Left colon (tissue), 2 donors: Measurements from ENCODE around the gene GATAD2B. TPM values are rescaled to one million over a fixed set of nuclear protein-coding genes. Genes with fewer than 3 reads are reported as not detected.

Source experiments
- ATAC-seq: fragments of 200-7000 bp; cut with Tn5 transposase; one replicate; pipeline ENCODE4 v1.9.1; 2020; ENCODE audit warnings: mild to moderate bottlenecking, moderate library complexity
- DNase-seq, 2 donors: peaks; one replicate each; pipeline ENCODE4 v3.0.0-alpha.2; 2020
- intact Hi-C, 2 donors: fragments of 100-400 bp; cut with DNase I in 1 of 2; cut with micrococcal nuclease in 1 of 2; formaldehyde crosslinking; loops; one replicate each; pipeline versions ENCODE4 v1.11.2 to v1.14.0; 2022; cut with DNase I, micrococcal nuclease
- total RNA-seq, 2 donors: library from RNA; stranded (reverse); fragmentation: NEBNext Ultra II Directional; extraction: Animal tissue kit (Norgen Biotek cat#: 25700); gene quantifications; one replicate each; pipeline ENCODE4 v1.2.1, GENCODE V29; 2021
- donor health status: DM: no; HTN: no; CAD: no.
- donor health status: DM: yes; HTN: yes; CAD: no.

The GATAD2B gene
- total RNA-seq, 2 donors from 2014 or later, result 33.9 to 34.9 TPM

DNA sequence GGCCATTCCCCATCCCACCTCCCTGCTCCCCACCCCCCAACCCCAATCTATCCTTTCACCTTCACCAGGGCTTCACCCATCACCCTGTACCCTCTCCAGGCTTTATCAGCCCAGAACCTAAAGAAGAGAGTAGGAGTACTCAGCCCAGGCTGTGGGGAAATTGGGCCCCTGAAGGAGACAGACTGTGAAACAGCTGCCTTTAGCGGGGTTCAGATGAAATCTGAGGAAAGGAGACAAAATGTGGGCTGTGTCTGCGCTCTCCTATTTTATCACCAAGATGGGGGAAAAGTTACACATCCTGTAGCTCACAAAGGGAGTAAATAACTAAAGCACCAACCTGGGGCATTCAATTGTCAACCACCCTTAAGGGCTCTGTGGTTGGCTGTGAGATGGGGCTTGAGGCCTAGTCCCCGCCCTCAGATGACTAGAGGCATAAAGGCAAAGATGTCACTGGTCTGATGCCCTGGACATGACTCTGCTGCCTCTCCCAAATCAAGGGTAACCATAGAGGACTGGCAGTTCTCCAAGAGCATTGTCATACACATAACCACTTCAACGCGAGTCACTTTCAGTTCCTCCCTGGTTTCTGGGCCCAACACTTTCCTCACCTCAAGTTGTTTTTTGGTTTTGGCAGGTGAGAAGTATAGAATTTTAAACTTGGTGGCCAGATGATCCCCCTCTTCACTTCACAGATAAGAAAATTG is 117.6 kb downstream of the GATAD2B start:
- DNase-seq, result peak in 1 of 2 donors; percentile 51
- peak; percentile 49 for ATAC-seq
- intact Hi-C loops, result no loop called here

DNA sequence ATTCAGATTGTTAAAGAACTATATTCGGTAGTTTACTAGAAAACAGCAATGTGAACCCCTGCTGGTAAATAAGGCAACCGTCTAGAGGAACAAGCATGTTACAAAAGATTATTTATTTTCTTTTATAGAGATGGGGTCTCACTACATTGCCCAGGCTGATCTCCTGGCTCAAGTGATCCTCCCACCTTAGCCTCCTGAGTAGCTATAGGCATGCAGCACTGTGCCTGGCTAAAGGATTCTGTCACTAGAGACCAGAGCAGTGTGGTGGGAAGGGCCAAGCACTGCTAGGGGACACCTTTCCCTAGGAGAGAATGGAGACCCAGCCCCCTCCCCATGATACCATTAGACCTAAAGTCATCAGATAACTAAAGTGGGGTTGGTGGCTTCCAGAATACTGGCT is 118.7 kb downstream of the GATAD2B start:
- intact Hi-C loops, result no loop called here
- ATAC-seq, result no peak
- no peak for DNase-seq

DNA sequence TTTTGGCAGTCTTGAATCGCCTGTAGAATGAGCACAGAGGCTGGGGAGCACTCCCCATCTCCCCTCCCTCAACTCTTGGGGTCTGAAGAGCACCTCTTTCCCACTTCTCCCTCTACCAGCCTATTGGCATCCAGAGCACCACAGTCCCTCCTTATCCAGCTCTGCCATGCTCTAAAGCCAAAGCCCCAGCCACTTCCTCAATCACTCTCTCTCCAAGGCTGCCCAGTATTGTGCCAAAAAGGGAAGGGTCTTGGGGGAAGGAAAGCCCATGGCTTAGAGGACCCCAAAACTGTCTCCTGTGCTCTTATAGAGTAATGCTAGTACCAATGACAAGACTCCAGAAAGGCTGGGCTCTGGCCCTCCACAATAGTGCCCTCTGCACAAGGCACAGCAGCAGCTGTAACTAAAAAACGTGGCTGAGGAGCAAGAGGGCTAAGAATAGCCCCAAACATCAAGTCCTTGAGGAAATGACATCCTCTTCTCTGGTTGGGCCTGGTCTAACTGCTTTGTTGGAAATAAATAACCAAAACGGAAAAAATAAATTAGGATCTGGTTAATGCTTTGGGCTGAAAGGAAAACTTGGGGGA is 119.2 kb downstream of the GATAD2B start:
- intact Hi-C loops, result no loop called here
- ATAC-seq (no peak), DNase-seq (no peak)

DNA sequence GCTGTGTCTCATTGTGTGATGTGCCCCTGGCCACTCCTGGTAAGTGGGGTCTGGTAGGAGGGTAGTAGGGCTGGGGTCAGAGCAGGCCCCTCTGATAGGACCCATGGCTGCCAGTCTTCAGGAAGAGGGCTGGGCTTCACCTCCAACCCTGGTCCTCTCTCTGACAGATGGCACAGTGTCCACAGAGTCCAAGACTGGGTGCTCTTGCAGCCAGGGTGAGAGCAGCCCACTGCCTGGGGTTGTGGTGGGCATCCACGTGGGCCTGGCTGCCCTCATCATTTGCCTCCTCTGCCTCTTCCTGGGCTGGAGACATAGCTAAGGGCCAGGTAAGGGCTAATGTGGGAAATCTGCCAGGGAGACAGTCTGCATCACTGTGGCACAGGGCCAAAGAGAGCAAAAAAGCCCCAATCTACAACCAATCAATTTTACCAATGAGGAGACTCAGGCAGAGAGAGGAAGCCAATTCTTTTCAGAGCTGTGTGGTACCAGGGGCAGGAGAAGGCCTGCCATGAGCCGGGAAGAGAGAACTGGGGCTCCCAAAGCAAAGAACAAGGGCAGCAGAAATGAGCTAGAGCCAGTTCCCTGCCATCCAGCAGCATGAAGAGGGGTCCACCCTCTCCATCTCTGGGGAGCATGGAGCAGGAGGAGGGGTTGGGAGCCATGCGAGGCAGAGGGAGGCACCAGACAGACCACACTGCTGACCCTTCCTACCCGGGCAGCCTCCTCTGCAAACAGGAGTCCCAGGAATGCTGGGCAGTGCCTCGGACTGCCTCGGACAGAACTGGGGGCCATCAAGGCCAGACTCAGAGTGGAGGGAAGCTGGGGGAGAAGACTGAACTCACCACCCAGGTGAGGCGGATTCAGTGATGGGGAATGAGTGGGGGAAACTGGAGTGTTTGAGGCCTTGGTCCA is 120.7 kb downstream of the GATAD2B start:
- ATAC-seq (no peak), DNase-seq (no peak)
- intact Hi-C loops, result no loop called here

DNA sequence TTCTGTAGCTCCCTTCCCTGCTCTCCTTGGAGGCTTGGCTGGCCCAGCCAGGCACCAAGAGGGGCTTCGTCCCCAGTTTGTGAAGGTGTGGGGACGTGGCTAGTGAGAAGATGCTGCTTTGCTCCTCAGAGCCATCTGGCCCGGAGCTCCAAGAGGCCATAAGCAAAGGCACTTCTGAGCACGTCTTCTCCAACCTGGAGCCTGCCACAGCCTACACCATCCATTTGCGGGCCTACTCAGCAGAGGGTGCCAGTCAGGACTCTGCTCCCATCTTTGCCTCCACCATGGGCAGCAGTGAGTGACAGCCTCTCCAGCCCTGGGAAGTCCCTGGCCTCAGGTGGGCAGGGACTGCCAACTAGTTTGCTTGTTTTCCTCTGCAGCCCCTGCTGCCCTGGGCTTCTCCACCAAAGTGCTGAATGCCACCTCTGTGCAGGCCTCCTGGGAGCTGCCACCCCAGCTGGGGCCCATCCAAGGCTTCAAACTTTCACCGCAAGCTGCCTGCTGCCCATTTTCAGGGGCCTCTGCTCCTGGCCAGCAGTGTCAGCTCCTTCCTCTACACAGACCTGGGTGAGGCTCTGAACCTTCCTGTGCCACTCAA is 121.6 kb downstream of the GATAD2B start:
- ATAC-seq, result no peak
- DNase-seq, result no peak
- intact Hi-C loops, result no loop called here

DNA sequence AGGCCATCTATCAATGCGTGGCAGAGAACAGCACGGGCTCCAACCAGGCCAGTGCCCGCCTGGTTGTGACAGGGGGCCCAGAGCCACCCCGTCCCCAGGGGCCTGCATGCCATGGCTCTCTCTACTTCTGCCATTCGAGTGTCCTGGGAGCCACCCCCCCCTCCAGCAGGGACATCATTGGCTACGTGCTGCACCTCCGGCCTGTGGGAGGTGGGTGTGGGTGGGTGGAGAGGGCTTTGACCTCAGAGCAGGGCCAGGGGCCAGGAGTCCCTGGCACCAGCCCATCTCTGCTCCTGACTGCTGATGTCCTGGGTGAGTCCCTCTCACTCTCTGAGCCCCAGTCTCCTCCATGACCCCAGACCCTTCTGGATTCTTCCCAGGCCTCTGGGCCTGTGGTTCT is 122.3 kb downstream of the GATAD2B start:
- no peak for ATAC-seq
- DNase-seq, result no peak
- intact Hi-C loops, result no loop called here

DNA sequence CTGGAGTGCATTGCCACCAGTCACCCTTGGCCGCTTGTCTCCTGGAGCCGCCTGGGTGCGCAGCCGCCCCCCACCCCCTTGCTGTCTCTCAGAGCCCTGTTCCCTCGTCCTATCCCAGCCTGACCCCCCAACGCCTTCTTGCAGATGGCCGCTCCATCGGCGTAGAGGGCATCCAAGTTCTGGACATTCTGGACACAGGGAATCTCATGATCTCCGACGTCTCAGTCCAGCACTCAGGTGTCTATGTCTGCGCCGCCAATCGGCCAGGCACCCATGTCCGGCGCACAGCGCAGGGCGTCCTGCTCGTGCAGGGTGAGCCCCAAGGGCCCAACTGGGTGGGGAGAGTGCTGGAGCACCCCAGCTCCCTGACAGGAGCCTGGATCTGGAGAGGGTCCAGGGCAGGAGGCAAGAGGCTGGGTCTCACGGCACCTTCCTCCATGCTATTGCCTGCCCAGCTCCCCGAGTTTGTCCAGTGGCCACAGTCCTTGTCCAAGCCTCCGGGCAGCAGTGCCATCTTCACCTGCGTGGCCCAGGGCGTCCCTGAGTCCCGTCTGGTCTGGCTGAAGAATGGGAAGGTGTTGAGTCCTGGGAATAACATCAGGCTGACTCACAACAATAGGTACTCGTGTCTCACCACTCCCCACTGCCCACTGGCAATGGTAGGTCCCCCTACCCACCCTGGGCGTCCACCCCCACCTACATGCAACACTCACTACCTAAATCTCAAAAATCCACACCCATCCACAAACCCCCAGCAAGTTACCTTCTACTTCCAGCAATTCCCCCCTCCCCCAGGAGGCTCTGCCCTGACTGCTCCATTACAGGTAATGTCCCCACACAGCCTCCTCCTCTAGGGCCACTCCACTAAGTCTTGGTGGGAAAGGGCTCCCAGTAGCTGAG is 123.0 kb downstream of the GATAD2B start:
- no peak for ATAC-seq
- DNase-seq, result no peak
- intact Hi-C loops, result loop anchor here (10.0 kb wide), 1 partner anchor 185 kb away; the partner anchor contains the start of gene RAB13 (in 2 of the 2)

DNA sequence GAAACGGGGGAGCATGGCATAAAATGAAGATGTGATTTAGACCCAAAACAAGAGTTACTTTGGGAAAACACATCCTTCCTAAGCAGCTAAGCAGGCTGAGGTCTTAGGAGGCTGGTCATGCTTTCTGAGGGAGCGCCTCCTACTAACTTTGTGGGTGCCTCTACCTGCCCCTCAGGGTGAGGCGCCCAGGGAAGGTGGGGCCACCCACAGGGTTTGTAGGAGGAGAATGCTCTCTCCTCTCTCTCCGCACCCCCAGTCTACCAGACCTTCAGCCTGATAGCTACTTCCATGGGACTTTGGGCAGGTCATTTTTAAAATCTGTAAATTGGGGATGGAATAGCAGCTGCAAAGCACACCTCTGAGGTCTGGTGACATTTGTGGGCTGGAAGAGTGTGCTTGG is 123.8 kb downstream of the GATAD2B start:
- ATAC-seq (no peak), DNase-seq (no peak)
- intact Hi-C loops, result loop anchor here (10.0 kb wide), 1 partner anchor 186 kb away; the partner anchor contains the start of gene RAB13 (in 2 of the 2)

DNA sequence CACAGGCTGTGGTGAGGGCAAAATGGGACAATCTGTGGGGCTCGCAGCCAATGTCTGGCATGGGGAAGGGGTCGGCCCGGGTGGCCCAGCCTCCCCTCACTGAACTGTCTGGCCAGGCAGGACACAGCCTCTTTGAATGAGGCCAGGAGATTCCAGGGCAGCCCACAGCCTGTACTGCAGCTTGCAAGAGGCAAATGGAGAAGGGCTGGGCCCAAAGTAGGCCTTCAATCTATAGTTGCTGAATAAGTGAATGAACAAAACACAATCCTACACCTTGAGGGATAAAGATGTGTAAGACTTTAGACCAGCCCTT is 124.3 kb downstream of the GATAD2B start:
- no peak for ATAC-seq
- intact Hi-C loops, result loop anchor here (10.0 kb wide), 1 partner anchor 186 kb away; the partner anchor contains the start of gene RAB13 (in 2 of the 2)
- DNase-seq, result no peak

DNA sequence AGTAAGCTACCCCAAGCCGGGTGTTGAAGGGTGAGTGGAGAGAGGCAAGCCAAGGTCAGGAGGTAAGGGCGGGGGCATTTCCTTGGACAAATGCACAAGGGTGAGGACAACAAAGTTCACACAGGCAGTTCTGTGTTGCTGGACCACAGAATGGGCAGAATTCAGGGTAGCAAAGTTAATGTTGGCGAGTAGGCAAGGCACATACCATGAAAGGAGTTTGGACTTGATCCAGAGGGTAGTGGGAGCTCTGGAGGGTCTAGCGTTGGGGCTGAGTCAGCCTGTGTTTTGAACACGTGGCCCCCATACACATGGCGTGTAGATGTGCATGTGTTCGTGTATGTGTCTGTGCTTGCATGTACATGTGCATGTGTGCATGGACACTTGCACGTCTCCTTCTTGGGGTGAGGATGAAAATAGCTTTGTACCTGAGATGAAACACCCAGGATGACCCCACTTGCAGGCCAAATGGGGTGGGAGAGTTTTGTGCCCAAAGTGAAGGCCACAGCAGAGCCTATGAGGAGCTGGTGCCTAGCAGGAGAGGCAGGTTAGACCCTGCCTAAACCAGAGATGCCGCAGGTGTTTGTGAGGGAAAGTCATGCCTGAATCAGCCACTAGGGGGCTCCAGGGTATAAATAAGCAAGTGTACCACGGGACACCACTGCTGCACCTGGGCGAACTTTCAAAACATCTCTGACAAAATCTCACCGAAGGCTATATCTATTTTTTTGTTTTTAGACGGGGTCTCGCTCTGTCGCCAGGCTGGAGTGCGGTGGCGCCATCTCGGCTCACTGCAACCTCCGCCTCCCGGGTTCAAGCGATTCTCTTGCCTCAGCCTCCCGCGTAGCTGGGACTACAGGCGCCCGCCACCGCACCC is 125.7 kb downstream of the GATAD2B start:
- ATAC-seq, result peak; percentile 85

DNA sequence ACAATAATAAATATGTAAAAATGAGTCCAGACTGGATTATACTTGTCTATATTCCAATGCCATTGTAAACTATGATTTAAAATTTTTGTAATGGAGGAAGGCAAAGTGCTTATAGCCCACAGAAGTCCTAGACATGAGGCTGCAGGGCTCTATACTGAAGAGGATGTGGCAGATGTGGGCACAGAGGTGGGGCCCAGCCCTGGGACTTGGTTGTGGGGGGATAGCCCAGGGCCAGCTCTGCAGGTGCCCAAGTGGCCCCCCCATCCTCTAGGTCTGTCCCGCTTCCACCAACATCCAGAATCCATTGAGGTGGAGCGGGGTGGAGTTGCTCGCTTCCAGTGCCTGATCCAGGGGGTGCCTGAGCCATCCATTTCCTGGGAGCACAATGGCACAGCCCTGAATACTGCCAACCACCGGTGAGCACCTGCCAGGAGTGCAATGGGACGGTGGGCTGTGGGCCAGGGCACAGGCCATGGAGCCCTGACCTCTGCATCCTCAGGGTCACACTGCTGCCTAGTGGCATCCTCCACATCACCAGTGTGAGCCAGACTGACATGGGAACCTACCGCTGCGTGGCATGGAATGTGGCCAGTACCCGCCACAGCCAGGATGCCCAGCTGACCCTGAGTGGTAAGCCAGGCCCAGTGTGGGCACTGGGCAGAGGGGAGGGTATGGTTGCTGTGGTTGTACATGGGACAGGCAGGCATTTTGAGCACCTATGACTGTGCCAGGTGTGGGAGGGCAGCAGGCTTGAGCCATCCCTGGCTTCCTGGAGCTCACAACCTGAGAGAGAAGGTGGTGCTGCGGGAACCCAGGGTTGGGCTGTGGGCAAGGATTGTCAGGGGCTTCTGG is 126.6 kb downstream of the GATAD2B start:
- no peak for DNase-seq
- ATAC-seq, result no peak
- intact Hi-C loops, result loop anchor here (10.0 kb wide), 1 partner anchor 189 kb away; the partner anchor contains the start of gene RAB13 (in 2 of the 2)

More for the DNA sequence above, 125.7 kb downstream of the GATAD2B start:
- intact Hi-C loops, result loop anchor here (10.0 kb wide), 1 partner anchor 188 kb away; the partner anchor contains the start of gene RAB13 (in 2 of the 2)
- DNase-seq, result peak; percentile 74 to 95

DNA sequence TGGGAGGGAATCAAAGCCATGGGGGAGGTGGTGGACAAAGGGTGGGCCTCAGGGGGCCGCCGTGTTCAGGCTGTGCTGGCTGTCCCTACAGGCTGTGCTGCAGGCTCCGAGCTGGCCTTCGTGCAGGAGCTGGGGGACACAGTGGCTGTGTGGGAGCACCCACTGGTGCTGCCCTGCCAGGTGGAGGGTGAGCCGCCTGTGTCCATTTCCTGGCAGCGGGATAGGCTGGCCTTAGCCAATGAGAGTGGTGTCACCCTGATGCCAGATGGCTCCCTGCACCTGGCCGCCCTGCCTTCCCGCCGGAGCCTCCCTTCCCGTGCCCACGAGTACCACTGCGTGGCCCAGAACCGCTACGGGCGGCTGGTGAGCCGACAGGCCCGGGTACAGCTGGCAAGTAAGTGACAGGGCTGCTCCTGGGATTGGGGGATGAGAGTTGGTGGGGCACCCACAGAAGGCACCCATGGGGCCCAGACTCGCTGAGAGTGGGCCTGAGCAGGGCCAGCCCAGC is 127.4 kb downstream of the GATAD2B start:
- DNase-seq (no peak), ATAC-seq (no peak)
- intact Hi-C loops, result loop anchor here (10.0 kb wide), 1 partner anchor 189 kb away; the partner anchor contains the start of gene RAB13 (in 2 of the 2)

DNA sequence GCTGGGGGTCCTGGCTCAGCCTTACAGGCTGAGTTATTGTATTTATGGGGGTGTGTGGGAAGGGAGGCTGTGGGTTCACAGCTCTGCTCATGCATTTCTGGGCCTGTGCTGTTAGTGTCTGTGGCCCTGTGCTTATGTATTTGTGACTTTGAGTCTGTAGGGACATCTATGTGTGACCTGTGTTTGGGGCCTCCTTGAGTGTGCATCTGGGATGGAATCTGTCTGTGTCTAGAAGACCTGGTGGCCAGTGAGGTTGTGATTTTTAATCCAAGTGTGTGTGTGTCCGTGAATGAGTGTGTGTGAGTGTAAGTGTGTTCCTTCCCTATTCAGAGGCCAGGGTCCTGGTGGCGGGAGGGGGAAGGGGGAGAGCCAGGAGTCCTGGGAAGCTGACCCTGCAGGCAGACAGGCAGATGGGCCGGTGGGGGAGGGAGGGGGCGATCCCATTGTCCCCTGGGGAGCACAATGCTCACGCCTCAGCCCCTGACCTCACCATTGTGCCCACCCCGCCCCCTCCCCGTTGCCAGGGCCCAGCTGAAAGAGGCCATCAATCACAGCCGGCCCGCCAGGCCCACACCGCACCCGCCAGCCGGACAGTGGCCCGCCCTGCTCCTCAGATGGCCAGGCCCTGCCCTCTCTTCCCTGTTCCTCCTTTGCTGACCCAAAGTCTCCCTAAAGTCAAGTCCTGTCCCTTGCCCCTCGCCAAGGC is 128.0 kb downstream of the GATAD2B start:
- ATAC-seq (no peak), DNase-seq (no peak)

DNA sequence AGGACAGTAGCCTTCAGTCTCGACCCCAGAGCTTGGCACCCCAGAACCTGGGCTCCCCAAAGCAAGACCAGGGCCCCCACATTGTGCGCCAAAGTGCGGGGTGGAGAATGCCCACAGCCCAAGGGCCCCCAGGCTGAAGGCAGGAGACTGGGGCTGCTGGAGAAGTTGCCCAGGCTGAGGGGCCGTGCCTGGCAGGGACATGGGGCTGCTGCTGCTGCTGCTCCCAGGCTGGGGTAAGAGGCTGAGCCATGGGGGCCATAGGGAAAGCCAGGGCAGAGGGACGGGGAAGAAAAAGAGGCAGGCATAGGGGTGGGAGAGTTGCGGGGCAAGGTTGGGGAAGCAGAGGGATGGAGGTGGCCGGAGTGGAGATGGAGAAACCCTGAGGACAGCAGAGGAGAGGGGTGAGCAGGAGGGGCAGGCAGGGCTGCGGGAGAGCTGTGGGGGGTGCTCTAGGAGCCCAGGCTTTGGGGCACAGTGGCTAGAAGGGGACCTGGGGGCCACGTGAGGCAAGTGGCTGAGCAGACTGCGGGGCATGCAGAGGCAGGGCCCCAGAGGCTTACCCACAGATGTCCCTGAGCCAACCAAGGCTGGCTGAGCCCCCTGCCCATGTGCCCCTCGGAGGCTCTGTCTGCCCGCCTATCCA is 128.7 kb downstream of the GATAD2B start:
- DNase-seq (no peak), ATAC-seq (no peak)
- intact Hi-C loops, result loop anchor here (10.0 kb wide), 1 partner anchor 191 kb away; the partner anchor contains the start of gene RAB13 (in 2 of the 2)

More for the DNA sequence above, 128.0 kb downstream of the GATAD2B start:
- intact Hi-C loops, result loop anchor here (10.0 kb wide), 1 partner anchor 190 kb away; the partner anchor contains the start of gene RAB13 (in 2 of the 2)
